Tibial nerve (tissue), 4 donors: ENCODE data around the gene ZNF81.
"Not testable (repeated sequence)": the region's sequence is repeated elsewhere in the genome, so short reads cannot be mapped to it uniquely, and the experiment has no call there.

Experiments
- EP300 ChIP-seq, 2 donors: sonication (generic); formaldehyde crosslinking; IDR thresholded peaks; one replicate each; pipeline ENCODE4 v1.6.1; 2017; ENCODE audit warnings: antibody characterized with exemption in 2 of 2, mild to moderate bottlenecking in 1 of 2
- TF ChIP-seq, protein P1 (sequence below), 5 experiments: fragments of 200-600 bp in 3 of 5; fragments of 450-650 bp in 2 of 5; sonication (generic) in 3 of 5; IDR thresholded peaks; one replicate each; pipeline ENCODE4 v1.5.1; 2016 to 2019; ENCODE audit warnings: antibody characterized with exemption in 5 of 5, mild to moderate bottlenecking in 3 of 5, moderate library complexity in 2 of 5

DNA sequence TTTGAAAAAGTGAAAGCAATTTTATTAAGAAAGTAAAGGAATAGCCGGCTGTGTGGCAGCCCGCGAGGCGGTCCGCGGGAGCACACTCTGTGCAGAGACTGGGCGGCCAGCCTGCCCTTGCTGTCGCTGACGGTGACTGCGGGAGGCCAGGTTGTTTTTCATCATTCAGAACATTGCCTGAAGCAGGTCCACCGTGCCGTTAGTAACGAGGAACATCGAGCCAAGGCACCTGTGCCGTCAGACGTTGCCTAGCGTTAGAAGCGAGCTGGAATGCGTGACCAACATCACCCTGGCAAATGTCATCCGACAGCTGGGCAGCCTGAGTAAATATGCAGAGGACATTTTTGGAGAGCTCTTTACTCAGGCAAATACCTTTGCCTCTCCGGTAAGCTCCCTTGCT lies 33.6 kb upstream of the ZNF81 start:
- not testable (repeated sequence) for TF ChIP-seq EP300 (IDR thresholded peaks at IDR 0.05)
- TF ChIP-seq, protein P1, sequence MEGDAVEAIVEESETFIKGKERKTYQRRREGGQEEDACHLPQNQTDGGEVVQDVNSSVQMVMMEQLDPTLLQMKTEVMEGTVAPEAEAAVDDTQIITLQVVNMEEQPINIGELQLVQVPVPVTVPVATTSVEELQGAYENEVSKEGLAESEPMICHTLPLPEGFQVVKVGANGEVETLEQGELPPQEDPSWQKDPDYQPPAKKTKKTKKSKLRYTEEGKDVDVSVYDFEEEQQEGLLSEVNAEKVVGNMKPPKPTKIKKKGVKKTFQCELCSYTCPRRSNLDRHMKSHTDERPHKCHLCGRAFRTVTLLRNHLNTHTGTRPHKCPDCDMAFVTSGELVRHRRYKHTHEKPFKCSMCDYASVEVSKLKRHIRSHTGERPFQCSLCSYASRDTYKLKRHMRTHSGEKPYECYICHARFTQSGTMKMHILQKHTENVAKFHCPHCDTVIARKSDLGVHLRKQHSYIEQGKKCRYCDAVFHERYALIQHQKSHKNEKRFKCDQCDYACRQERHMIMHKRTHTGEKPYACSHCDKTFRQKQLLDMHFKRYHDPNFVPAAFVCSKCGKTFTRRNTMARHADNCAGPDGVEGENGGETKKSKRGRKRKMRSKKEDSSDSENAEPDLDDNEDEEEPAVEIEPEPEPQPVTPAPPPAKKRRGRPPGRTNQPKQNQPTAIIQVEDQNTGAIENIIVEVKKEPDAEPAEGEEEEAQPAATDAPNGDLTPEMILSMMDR (IDR thresholded peaks at IDR 0.05): not testable (repeated sequence)
